NCI-H510A treated with DMSO at 0.1 percent for 48 hours (cell line): ENCODE results near the gene PRF1.
"Not testable (repeated sequence)": the region's sequence is repeated elsewhere in the genome, so short reads cannot be mapped to it uniquely, and the experiment has no call there.

Experiments used
- DNase-seq: peaks from one replicate; lab custom pipeline; 2025; lab: John Stamatoyannopoulos, UW

Gene PRF1

DNA sequence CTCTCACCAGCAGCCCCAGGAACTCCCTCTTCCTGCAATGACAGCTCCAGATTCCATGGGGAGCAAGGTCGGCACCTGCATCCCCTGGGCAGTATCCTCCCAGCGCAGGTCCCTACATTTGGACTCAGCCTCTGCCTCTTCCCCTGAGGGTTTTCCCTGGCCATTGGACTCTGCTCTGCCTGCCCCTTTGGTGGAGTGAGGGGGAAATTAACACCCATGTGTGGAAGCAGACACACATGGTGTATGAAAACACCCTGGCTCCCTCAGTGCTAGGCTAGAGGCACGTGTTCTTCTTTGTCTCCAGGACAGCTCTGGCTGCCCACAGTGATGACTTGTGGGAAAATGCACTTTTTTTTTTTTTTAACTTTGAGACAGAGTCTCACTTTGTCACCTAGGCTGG lies 8.4 kb downstream of the PRF1 start:
- no peak for DNase-seq

DNA sequence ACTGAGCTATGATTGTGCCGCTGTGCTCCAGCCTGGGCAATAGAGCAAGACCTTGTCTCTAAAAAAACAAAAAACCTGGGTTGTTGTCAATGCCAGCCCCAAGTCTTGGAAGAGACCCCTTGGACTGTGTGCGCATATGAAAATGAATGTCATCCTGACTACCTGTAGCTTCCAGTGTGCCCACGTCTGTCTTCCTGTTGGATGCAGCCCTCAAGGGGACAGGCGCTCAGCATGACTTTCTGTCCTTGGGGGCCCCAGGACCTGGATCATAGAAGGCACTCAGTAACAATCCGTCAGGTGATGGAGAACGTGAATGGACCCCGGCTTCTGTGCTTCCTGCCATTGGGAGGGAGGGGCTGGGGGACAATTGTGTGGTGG lies 9.0 kb downstream of the PRF1 start:
- DNase-seq, result no peak

DNA sequence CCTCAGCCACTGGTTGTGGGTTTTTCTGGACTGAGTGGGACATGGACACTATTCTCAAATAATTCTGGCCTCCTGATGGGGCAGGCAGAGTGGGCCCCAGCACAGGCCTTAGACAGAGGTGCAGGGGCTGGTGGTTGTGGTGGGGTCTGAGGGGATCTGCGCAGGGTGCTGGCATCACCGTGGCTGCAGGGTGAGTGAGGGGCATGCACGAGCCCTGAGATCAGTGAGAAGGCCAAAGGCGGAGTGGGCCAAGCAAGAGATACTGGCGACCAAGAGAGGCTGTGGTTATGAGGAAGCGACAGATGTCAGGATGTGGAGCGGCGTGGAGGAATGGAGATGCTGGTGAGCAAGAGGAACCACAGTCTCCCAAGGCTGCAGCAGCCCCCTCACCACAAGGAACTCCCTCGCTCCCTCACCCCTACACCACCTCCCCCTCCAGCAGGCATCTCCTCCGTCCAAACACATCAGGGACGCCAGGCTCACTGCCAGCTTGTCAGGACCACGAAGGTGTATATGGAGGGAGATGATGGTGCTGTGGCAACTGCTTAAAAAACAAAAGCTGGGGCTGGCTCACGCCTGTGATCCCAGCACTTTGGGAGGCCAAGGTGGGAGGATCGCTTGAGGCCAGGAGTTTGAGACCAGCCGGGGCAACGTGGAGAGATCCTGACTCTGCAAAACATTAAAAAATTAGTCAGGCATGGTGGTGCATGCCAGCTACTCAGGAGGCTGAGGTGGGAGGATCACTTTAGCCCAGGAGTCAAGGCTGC lies 9.6 kb downstream of the PRF1 start:
- no peak for DNase-seq

DNA sequence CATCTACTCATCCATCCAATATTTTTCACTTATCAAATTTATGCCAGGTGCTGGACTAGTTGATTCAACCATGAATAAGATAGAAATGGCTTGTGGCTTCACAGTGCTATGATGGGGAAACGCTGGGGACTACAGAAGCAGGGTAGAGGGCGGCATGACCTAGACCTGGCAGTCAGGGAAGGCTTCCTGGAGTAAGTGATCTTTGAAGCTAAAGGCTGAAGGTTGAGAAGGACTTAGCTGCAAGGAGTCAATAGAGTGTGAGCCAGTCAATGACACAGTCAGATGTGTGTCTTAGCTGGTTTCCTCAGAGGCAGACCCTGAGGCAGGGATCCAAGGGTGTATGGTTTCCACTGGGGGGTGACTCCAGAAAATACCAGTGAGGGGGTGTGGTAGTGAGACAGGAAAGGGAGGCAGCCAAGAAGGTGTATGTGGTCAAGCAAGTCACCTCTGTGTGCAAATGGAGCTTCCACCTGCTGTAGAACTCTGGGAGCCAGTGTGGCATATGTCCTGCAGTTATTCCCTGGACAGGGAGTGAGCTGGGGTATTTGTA lies 10.3 kb downstream of the PRF1 start:
- DNase-seq, result no peak

DNA sequence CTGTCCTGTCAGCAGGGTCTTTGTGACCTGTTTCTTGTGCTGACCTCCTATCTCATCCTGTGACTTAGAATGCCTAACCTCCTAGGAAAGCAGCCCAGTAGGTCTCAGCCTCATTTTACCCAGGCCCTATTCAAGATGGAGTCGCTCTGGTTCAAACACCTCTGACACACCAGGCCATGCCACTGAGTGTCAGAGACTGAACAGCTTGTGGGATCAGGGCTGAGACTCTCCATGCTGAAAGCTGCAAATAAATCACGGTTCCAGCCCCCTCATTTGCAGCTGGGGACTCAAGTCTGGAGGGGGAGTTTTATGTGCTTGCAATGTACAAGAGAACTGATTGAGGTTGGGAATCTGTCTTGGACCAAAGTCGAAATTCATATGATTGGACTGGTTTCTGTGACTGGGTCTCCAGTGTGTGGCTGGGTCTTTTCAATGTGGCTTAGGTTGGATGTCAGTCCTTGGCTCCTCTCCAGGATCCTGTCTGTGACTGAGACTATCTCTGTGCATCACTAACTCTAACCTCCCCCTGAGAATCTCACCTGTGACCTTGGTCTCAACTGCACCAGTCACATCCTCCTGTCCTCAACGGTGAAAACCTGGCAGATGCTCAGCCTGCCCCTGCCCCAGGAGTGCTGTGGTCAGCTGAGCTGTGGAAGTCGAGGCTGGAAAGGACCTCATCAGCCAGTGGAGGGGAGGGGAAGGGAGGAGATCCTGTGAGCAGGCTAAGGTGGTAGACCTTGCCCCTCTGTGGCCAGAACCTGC lies 11.7 kb downstream of the PRF1 start:
- DNase-seq, result no peak

DNA sequence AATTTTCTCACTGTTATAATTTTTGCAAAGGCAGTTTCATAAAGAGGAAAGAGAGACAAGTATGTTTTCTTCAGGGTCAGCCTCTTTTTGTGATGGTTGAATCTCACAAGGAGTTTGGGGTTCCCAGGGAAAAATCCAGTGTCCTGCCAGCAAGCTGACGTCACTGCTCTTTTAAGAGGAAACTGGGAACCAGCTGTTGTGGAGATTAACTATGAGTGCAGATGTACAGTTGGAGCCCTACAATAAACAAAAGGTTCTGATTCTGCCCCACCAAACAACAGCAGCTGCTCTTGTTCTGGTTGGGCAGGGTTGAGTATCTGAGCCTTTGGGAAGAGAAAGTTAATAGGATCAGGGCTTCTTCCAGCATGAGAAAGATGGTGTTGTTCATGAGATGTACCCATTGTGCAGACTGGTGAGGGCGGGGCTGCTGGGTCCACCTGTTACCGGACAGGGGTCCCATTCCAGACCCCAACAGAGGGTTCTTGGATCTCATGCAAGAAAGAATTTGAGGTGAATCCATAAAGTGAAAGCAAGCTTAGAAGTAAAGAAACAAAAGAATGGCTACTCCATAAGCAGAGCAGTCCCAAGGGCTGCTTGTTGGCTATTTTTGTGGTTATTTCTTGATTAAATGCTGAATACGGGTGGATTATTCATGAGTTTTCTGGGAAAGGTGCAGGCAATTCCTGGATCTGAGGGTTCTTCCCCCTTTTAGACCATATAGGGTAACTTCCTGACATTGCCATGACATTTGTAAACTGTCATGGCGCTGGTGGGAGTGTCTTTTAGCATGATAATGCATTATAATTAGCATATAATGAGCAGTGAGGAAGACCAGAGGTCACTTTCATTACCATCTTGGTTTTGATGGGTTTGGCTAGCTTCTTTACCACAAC lies 12.5 kb downstream of the PRF1 start:
- DNase-seq, result peak; percentile 45

DNA sequence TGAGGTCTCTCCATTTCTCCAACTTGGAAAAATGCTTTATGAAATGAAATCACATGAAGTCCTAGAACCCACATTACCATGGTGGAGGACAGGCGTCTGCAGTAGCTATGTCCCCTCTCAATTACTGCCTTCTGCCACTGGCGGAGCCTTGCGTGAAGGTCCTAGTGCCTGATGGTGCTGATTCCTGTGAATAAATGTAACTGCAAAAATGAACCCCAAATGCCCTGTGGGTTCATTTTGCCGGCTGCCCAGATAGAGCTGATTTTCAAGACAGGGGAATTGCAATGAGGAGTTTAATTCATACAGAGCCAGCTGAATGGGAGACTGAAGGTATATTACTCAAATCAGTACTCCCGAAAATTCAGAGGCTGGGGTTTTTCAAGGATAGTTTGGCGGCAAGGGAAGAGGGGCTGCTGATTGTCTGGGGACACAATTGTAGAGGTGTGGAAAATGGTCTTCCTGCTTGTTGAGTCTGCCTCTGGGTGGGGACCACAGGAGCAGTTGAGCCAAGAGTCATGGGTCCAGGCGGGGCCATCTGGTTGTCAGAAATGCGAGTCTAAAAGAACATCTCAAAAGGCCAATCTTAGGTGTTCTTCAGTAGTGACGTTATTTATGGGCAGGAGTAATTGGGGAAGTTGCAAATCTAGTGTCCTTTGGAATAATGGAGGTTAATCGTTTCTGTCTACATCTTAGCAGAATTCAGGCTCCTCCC lies 13.5 kb downstream of the PRF1 start:
- no peak for DNase-seq

DNA sequence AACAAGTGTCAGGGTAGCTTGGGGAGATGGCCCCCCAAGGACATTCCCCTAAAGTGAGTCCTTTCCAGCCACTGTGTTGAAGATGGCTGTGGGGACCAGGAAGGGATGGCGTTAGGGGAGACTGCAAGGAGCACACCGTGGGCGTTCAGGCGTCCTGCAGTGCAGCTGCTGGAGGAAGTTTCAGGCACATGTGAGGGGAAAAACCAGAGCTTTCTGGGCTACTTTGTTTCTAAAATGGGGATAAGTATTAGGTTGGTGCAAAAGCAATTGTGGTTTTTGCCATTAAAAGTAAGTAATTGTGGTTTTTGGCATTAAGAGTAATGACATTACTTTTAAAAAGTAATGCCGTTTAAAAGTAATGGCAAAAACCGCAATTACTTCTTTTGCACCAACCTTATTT lies 14.3 kb downstream of the PRF1 start:
- no peak for DNase-seq

DNA sequence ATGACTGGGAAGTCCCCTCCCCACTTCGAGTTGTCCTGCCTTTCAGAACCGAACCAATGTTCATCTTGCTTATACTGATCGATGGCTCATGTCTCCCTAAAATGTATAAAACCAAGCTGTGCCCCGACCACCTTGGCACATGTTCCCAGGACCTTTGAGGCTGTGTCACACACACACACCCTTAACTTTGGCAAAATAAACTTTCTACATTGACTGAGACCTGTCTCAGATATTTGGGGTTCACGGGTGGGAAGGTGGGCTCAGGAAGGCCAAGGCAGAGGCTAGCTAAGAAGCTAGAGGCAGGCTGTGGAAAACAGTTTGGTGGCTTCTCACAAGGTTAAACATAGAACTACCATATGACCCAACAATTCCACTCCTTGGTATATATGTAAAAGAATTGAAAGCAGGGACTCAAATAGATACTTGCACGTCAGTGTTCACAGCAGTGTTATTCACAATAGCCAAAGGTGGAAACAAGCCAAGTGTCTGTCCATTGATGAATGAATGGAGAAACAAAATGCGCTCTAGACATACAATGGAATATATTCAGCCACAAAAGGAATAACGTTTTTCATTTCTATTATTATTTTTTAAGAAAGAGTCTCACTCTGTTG lies 15.4 kb downstream of the PRF1 start:
- DNase-seq, result no peak

DNA sequence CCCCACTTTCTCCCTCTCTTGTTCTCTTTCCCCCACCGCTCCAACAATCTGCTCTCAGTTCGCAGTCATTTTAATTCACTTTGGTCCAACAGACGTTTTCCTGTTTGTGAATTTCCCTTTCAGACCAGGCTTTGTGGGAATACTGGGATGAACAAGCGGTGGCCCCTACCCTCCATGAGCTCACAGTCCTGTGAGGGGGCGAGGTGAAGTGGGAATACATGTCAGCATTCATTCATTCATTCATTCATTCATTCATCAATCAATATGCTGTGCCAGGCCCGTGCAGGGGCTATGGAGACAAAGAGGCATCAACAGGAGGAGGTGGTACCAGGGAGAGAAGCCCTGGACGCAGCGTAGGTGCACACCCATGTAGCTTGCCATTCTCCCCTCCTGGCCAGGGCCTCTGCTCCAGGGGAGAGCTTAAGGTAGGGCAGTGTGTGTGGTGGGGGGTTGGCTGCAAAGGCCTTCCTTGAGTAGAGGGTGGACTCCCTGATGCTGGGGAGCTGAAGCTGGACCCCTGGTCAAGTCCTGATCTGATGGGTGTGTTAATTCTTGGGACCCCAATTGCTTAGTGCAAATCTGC lies 16.1 kb downstream of the PRF1 start:
- no peak for DNase-seq

DNA sequence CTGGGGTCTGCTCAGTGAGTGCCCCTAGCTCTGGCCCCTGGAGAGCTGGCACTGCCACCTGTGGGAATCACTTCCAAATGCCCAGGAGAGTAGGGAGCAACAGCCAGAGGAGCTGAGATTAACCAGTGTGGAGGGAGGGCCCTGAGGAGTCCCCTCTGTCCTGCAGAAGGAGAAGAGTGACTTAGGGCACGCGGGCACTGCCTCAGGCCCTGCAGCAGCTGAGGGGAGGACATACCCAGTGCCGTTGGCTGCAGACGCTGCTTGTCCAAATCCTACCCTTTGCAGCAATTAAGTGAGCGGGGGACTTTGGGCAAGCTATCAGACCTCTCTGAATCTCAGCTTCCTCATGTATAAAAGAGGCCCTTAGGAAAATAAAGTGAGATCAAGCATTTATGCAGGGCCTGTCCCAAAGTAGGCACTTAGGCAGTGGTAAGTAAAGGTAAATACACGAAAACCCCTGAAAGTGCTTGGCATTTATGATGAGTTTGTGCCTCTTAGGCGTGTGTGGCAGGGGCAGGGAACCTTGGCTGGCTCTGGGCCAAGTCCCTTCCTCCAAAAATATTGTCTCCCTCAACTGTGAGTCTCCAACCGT lies 16.9 kb downstream of the PRF1 start:
- peak; percentile 41 for DNase-seq

DNA sequence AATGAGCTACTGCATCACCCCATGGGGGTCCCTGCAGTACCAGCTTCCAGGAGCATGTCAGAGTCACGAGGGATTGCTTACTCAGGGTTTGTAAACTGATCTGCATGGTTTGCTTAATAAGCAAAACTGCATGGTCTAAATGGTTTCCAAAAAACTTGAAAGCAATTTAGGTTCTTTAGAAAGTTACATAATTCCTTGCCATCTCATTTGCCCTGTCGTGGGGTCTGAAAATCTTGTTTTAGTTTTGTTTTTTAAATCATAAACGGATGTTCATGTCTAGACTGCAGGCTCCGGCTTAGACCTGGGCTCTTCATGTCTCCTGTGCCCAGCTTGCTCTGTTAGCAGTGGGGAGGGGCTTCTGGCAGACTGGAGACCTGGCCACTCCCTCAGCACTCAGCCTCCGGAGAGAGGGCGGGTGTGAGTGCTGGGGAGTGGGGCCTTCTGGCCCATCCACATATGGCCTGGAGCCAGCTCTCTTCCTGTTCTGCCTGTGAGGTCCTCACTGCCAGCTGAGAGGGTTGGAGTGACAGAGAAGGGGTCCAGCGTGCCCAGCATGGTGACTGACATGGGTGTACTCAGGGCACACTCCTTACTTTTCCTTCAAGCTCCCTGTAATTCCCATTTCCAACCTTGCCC lies 17.5 kb downstream of the PRF1 start:
- peak; percentile 96 for DNase-seq

DNA sequence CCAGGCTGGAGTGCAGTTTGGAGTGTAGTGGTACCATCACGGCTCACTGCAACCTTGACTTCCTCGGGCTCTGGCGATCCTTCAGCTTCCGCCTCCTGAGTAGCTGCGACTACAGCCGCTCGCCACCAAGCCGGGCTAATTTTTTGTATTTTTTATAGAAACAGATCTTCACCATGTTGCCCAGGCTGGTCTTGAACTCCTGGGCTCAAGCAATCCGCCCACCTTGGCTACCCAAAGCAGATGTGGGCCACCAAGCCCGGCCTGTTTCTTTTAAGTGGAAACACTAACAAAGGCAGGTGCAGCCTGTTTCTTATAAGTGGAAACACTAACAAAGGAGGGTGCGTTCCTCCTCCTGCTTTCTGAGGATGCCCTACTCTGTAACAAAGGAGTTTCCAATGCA lies 18.2 kb downstream of the PRF1 start:
- DNase-seq, result peak; percentile 50

DNA sequence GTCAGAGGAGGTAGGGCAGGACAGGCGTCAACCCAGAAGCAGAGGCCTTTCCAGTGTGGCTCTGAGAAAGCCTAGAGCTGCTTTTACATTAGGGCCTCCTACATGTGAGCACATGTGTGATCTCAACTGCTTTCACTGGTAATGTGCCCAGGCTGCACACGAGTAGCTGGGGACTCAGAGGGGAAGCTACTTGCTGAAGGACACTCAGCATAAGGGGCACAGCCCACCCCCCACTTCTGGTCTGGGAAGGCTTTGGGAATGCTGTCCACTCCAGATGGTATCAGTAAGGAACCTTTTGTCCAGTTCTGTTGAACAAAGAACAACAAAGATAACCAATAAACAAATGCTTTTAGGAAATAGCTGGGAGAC lies 18.9 kb downstream of the PRF1 start:
- DNase-seq, result no peak

DNA sequence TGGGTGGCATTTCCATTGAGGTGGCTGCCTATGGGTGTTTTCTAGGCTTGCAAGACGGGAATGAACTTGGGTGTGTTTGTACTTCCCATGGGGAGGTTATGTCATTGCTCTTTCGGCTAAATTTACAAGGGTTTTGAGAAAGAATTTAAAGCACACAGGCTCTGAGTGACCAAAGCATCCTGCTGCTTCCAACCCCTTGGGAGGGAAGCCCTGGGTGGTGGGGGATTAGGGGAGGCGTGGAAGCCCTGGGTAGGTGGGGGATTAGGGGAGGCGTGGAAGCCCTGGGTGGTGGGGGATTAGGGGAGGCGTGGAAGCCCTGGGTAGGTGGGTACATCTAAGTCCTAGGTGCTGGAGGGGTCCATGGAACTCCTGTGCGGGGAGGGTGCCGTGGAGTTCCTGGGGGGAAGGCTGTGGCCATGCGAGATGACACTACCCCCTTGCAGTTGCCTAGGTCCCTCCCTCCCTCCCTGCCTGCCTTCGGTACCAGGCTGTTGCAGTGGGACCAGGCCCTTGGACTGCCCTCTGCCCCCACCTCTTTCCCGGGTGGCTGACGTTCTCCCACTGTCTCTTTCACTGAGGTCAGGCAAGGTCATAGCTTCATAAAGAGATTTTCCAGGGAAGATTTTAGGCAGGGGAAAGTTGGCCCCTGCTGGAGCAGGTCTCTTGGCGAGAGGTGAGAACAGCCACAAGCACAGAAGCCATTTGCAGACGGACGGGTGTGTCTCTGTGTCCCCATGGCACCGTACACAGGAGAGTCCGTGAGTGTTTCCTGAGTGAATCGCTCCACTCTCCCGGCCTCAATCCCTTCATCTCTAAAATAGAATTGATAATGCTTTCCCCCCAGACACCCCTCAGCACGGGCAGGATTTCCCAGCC lies 19.5 kb downstream of the PRF1 start:
- DNase-seq, result no peak

DNA sequence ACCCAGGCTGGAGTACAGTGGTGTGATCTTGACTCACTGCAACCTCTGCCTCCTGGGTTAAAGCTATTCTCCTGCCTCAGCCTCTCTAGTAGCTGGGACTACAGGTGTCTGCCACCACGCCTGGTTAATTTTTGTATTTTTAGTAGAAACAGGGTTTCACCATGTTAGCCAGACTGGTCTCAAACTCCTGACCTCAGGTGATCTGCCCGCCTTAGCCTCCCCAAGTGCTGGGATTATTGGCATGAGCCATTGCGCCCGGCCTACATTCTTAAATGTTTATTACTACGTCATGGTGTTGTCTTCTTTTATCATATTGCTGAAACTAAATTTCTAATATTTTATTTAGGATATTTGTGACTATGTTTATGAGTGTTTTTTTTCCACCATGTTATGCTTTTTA lies 21.4 kb downstream of the PRF1 start:
- not testable (repeated sequence) for DNase-seq

DNA sequence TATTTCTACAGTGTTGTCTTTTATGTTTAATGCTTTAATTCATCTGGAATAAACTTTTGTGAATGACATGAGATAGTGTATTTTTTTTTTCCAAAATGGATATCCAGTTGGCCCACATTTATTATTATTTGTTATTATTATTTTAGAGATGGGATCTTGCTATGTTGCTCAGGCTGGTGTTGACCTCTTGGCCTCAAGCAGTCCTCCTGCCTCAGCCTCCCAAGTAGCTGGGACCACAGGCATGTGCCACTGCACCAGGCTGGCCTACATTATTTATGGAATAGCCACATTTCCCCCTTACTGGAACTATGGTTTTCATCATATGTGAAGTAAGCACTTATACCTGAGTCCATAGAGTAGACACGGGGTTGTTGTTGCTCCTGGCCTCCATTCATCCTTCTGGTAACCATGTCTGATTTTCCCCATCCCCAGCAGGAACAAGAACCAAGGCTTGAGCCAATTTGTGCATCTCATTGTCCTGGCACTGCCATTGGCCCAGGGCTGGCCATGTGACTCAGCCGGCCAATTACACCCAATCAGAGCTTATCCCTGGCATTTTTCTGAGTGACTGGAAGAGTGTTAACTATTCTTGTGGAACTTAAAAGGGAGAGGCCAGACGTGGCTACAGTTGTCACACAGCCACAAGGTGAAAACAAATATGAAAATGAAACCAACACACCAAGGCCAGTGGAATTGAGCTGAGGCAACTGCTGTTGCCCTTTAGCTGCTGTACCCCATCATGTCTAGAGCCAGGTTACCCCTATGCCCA lies 23.1 kb downstream of the PRF1 start:
- DNase-seq, result no peak

DNA sequence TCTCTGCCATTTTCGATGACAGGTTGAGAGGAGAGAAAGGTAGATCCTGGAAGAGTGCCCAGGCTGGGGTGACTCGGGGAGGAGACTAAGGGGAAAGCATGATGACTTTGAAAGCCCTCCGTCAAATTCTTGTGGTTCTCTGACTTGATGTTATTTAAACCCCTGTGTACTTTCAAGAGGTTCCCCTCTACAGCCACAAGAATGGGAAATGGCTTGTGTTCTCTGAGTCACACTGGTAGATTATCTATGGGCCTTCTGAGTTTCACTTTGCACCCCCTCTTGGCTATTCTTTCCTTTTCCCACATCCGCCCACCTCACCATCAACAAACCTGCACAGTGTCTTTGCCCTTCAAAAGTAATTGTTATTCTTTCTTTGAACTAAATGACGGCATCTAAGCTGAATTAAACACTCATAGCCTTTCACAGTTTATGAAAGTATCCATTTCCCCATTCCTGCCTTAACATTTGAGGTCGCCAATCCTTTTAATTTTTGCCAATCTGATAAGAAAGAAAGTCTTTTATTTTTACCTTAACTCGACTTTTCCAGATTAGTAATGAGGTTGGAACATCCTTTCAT lies 24.1 kb downstream of the PRF1 start:
- DNase-seq, result peak; percentile 27
